Osteoblast (primary cell): ENCODE results near the gene CA5A. TPM values are rescaled to one million over a fixed set of nuclear protein-coding genes. Genes with fewer than 3 reads are reported as not detected.
A peak's percentile ranks its signal among the peaks of the same experiment; 100 is the strongest.

ENCODE experiments used
- DNase-seq: peaks from one replicate; pipeline ENCODE4 v3.0.0; 2011; ENCODE audit warnings: low spot score, mixed read lengths; ENCODE audit not compliant: insufficient read length; ENCODE audit errors: missing footprints
- H2AFZ ChIP-seq: 2 replicates; pipeline ENCODE4 v1.6.0; 2011; ENCODE audit warnings: mild to moderate bottlenecking, low read length
- H3K27ac ChIP-seq: 2 replicates; pipeline ENCODE4 v1.5.1; 2011; ENCODE audit warnings: mild to moderate bottlenecking, low read depth, low read length, moderate library complexity
- H3K27me3 ChIP-seq: 2 replicates; pipeline ENCODE4 v1.6.0; 2012; ENCODE audit warnings: mild to moderate bottlenecking, control low read depth, inconsistent platforms, low read length, moderate library complexity; ENCODE audit not compliant: insufficient read depth
- H3K36me3 ChIP-seq: 2 replicates; pipeline ENCODE4 v1.5.1; 2011; ENCODE audit warnings: mild to moderate bottlenecking, low read length, control low read depth, moderate library complexity; ENCODE audit not compliant: insufficient read depth
- H3K4me1 ChIP-seq: 2 replicates; pipeline ENCODE4 v1.5.1; 2011; ENCODE audit warnings: mild to moderate bottlenecking, low read length, control low read depth, moderate library complexity; ENCODE audit not compliant: insufficient read depth
- H3K4me2 ChIP-seq: 2 replicates; pipeline ENCODE4 v1.6.0; 2011; ENCODE audit warnings: mild to moderate bottlenecking, low read length; ENCODE audit not compliant: insufficient read depth
- H3K4me3 ChIP-seq: fragments of 200-600 bp; sonication (generic); 3 replicates; pipeline ENCODE4 v1.5.1; 2012; ENCODE audit warnings: mild to moderate bottlenecking, low read length, inconsistent platforms; ENCODE audit not compliant: insufficient read depth
- H3K79me2 ChIP-seq: 2 replicates; pipeline ENCODE4 v1.6.0; 2012; ENCODE audit warnings: mild to moderate bottlenecking, low read length, control low read depth, inconsistent platforms; ENCODE audit not compliant: insufficient read depth
- H3K9me3 ChIP-seq: 2 replicates; pipeline ENCODE4 v1.5.1; 2011; ENCODE audit warnings: low read depth, low read length, control low read depth
- H4K20me1 ChIP-seq: 2 replicates; pipeline ENCODE4 v1.6.0; 2012; ENCODE audit warnings: mild to moderate bottlenecking, low read length, control low read depth; ENCODE audit not compliant: insufficient read depth
- CTCF ChIP-seq: IDR thresholded peaks from 2 replicates; pipeline ENCODE4 v1.5.1; 2011; ENCODE audit warnings: mild to moderate bottlenecking, low read depth, low read length, moderate library complexity; ENCODE audit errors: extremely low read depth
- total RNA-seq: library from RNA; depleted of rRNA; stranded (reverse); fragments of >200 nt; gene quantifications from 2 replicates; pipeline ENCODE4 v1.2.3, GENCODE V29; 2012

CA5A gene
- total RNA-seq, 1 donor = not detected

GRCh38 chr16:87849419-87850008 is 86.8 kb downstream of the CA5A start:
- Histone ChIP-seq H2AFZ (no peak overlapping the region), H3K79me2 (peaks cover 96% of the 10 kb centered on the region), H3K4me3 (no peak overlapping the region), H3K27ac (peak overlapping the region; percentile 97), H3K27me3 (no peaks in the 10 kb centered on the region), H3K36me3 (peaks cover 55% of the 10 kb centered on the region), H3K9me3 (no peaks in the 10 kb centered on the region), H4K20me1 (peaks cover 51% of the 10 kb centered on the region), H3K4me1 (peaks cover 26% of the 10 kb centered on the region), H3K4me2 (no peak overlapping the region)
- DNase-seq = peak; percentile 88
- no peak for TF ChIP-seq CTCF

- Histone ChIP-seq H4K20me1 (peaks cover 57% of the 10 kb centered on the region), H2AFZ (no peak overlapping the region), H3K27me3 (no peaks in the 10 kb centered on the region), H3K27ac (peak overlapping the region; percentile 5), H3K4me1 (peaks cover 25% of the 10 kb centered on the region), H3K4me2 (no peak overlapping the region), H3K9me3 (no peaks in the 10 kb centered on the region), H3K4me3 (no peak overlapping the region), H3K36me3 (peaks cover 55% of the 10 kb centered on the region), H3K79me2 (peaks cover 98% of the 10 kb centered on the region)
- peak; percentile 73 for DNase-seq
- TF ChIP-seq CTCF = no peak
Observed at GRCh38 chr16:87848676-87849345, 87.5 kb downstream of the CA5A start.

- H2AFZ ChIP-seq = no peak overlapping the region
- H3K27ac ChIP-seq = peak overlapping the region; percentile 5
- TF ChIP-seq CTCF = no peak
- DNase-seq = peak; percentile 86
- H4K20me1 ChIP-seq = peaks cover 63% of the 10 kb centered on the region
- no peaks in the 10 kb centered on the region for H3K9me3 ChIP-seq
- H3K36me3 ChIP-seq = peaks cover 58% of the 10 kb centered on the region
- no peak overlapping the region for H3K4me3 ChIP-seq
- H3K79me2 ChIP-seq = peaks cover 97% of the 10 kb centered on the region
- no peak overlapping the region for H3K4me2 ChIP-seq
- peaks cover 17% of the 10 kb centered on the region for H3K4me1 ChIP-seq
- H3K27me3 ChIP-seq = no peaks in the 10 kb centered on the region
Observed at GRCh38 chr16:87847785-87848675, 88.3 kb downstream of the CA5A start.

GRCh38 chr16:87847467-87847784 is 88.9 kb downstream of the CA5A start:
- Histone ChIP-seq H3K4me3 (no peak overlapping the region), H3K79me2 (peaks cover 97% of the 10 kb centered on the region), H4K20me1 (peaks cover 69% of the 10 kb centered on the region), H3K9me3 (no peaks in the 10 kb centered on the region), H3K36me3 (peaks cover 64% of the 10 kb centered on the region), H3K27ac (peak overlapping the region; percentile 46), H3K4me2 (no peak overlapping the region), H3K4me1 (peaks cover 12% of the 10 kb centered on the region), H3K27me3 (no peaks in the 10 kb centered on the region), H2AFZ (no peak overlapping the region)
- DNase-seq = peak; percentile 87
- no peak for TF ChIP-seq CTCF
